ENCODE results near the gene PTGR2. TPM values are rescaled to one million over a fixed set of nuclear protein-coding genes. Genes with fewer than 3 reads are reported as not detected.

The PTGR2 gene
- total and polyA plus RNA-seq, 2 donors (not counting 3 experiments of a cell fraction or from before 2014, with no cell fraction given) = 1.1 to 5.6 TPM

DNA sequence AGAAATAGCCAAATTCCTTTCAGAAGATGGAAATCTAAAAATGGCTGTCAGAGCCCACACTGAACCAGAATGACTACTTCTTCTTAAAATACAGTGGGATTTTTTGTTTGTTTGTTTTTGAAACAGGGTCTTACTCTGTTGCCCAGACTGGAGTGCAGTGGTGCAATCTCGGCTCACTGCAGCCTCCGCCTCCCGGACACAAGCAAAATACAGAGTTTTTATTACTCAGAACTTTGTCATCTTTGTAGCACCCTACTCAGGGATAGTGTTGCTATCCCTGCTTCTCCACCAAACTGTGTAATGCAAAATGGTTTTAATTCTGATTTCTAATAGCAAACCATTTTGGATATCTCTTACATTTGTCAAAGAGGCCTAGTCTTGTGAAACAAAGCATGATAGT is 51.4 kb downstream of the PTGR2 start:
- H3K27me3 ChIP-seq (ENCODE audit: control insufficient read depth in 2 of 2, insufficient read depth in 2 of 2, low read length in 2 of 2) = no peaks in the 10 kb centered on the region
- no peaks in the 10 kb centered on the region for H3K9me3 ChIP-seq (replicated peaks; ENCODE audit: control insufficient read depth, insufficient read depth, low read length)
- no peak overlapping the region for H3K4me3 ChIP-seq (replicated peaks in 1 of 3; ENCODE audit: insufficient read depth in 1 of 3, low read depth in 1 of 3, low read length in 3 of 3)
- intact Hi-C loops (cut with micrococcal nuclease) (no loop called here), dilution Hi-C loops (cut with MboI; ENCODE audit: extremely low pct_ligation_motif_present, low sequenced_read_pairs) (no loop called here)
- H3K36me3 ChIP-seq (ENCODE audit: control insufficient read depth in 2 of 2, extremely low read depth in 1 of 2, insufficient read depth in 2 of 2, low read length in 2 of 2) = peaks cover 14 to 24% of the 10 kb centered on the region in 2 experiments
- no TSS peak for BruUV-seq (replicated peaks)
- FAIRE-seq (no peak), DNase-seq (ENCODE audit: low read depth, low spot score) (no peak)
- peaks cover 2% of the 10 kb centered on the region for H3K79me2 ChIP-seq (ENCODE audit: control insufficient read depth, insufficient read depth, low read length)
- no peak overlapping the region for H3K4me2 ChIP-seq (ENCODE audit: insufficient read depth, low read length)
- no peak overlapping the region for H3K27ac ChIP-seq (ENCODE audit: insufficient read depth, low read depth, low read length)
- CTCF ChIA-PET = no interaction called here
- H4K20me1 ChIP-seq (replicated peaks; ENCODE audit: control insufficient read depth, extremely low read depth, insufficient read depth, low read length) = no peaks in the 10 kb centered on the region
- H3K9ac ChIP-seq (replicated peaks; ENCODE audit: extremely low read depth, insufficient read depth, low read length) = no peak overlapping the region
- H3K9me1 ChIP-seq (replicated peaks; ENCODE audit: control insufficient read depth, extremely low read depth, insufficient read depth, low read length) = no peaks in the 10 kb centered on the region
- no peaks in the 10 kb centered on the region for H3K4me1 ChIP-seq (ENCODE audit: control insufficient read depth, extremely low read depth, insufficient read depth, low read length)
- TF ChIP-seq JUN (IDR thresholded peaks at IDR 0.05; ENCODE audit: borderline replicate concordance, insufficient read depth, insufficient read length, low read depth) = no peak
- no peak for TF ChIP-seq MYC (IDR thresholded peaks at IDR 0.05; ENCODE audit: low read depth, low read length)
- TF ChIP-seq, protein P1, sequence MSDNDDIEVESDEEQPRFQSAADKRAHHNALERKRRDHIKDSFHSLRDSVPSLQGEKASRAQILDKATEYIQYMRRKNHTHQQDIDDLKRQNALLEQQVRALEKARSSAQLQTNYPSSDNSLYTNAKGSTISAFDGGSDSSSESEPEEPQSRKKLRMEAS (IDR thresholded peaks at IDR 0.05; ENCODE audit: insufficient read depth, insufficient read length) = no peak
- no peak for TF ChIP-seq POLR2A (IDR thresholded peaks at IDR 0.05; ENCODE audit: low read depth, low read length)
- TF ChIP-seq FOS (IDR thresholded peaks at IDR 0.05; ENCODE audit: borderline replicate concordance, insufficient read depth, low read length) = no peak
- TF ChIP-seq EZH2 (IDR thresholded peaks at IDR 0.05; ENCODE audit: borderline replicate concordance, low read depth, low read length, severe bottlenecking) = no peak
- TF ChIP-seq, protein P2, sequence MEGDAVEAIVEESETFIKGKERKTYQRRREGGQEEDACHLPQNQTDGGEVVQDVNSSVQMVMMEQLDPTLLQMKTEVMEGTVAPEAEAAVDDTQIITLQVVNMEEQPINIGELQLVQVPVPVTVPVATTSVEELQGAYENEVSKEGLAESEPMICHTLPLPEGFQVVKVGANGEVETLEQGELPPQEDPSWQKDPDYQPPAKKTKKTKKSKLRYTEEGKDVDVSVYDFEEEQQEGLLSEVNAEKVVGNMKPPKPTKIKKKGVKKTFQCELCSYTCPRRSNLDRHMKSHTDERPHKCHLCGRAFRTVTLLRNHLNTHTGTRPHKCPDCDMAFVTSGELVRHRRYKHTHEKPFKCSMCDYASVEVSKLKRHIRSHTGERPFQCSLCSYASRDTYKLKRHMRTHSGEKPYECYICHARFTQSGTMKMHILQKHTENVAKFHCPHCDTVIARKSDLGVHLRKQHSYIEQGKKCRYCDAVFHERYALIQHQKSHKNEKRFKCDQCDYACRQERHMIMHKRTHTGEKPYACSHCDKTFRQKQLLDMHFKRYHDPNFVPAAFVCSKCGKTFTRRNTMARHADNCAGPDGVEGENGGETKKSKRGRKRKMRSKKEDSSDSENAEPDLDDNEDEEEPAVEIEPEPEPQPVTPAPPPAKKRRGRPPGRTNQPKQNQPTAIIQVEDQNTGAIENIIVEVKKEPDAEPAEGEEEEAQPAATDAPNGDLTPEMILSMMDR (IDR thresholded peaks at IDR 0.05; ENCODE audit: extremely low read depth in 1 of 2, insufficient read depth in 1 of 2, low read depth in 1 of 2, low read length in 2 of 2) = no peak
- no peak for TF ChIP-seq GATA2 (IDR thresholded peaks at IDR 0.05; ENCODE audit: insufficient read depth, insufficient read length, low read depth, low read length)
- no peak for TF ChIP-seq POLR2AphosphoS5 (IDR thresholded peaks at IDR 0.05; ENCODE audit: insufficient read depth, low read depth, low read length)
- no peak overlapping the region for H2AFZ ChIP-seq (ENCODE audit: low read depth, low read length)
- POLR2A ChIA-PET = no interaction called here

Measured in endothelial cell of umbilical vein (primary cell).